HAP-1 (cell line): Measurements from ENCODE around the gene TSSK3.

Experiments
- DNase-seq, 2 experiments: peaks; one replicate each; pipeline ENCODE4 v3.0.0-alpha.2; 2016 to 2020; ENCODE audit warnings: low spot score in 2 of 2
- H3K27me3 ChIP-seq: fragments of 250-450 bp; sonication (Bioruptor Pico); 2 replicates; pipeline ENCODE4 v1.5.1; 2020; ENCODE audit warnings: low read depth, mild to moderate bottlenecking, moderate library complexity
- H3K36me3 ChIP-seq: fragments of 250-450 bp; sonication (Bioruptor Pico); replicated peaks from 2 replicates; pipeline ENCODE4 v1.5.1; 2020; ENCODE audit warnings: mild to moderate bottlenecking
- H3K4me1 ChIP-seq: fragments of 250-450 bp; sonication (Bioruptor Pico); 2 replicates; pipeline ENCODE4 v1.5.1; 2020; ENCODE audit warnings: mild to moderate bottlenecking
- H3K4me3 ChIP-seq: fragments of 250-450 bp; sonication (Bioruptor Pico); 2 replicates; pipeline ENCODE4 v1.5.1; 2020; ENCODE audit warnings: mild to moderate bottlenecking, moderate library complexity
- H3K9me3 ChIP-seq: fragments of 250-450 bp; sonication (Bioruptor Pico); 2 replicates; pipeline ENCODE4 v1.5.1; 2020; ENCODE audit warnings: mild to moderate bottlenecking, moderate library complexity
- in situ Hi-C: fragments of 300-500 bp; cut with MboI; formaldehyde crosslinking; loops from 3 replicates; pipeline ENCODE4 v1.14.3; 2020; ENCODE audit warnings: low sequenced_read_pairs, inconsistent platforms, mixed read lengths

The TSSK3 gene

DNA sequence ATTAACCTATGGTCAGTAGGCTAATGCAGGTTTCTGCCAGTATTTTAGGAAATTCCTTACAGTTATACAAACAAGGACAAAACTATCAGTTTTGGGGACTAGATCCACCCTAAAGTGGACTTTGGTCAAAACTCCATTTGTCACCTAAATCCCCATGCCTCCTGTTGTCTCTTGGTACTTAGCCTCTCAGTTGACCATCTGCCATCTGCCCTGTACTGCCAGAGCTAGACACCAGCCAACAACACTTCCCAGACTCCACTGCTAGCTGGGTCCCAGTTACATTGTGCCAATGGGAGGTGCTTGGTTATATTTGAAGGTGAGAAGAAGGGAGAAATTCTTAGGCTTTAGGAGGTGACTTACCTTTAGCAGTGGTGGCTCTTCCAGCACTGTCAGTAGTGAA lies 48.9 kb downstream of the TSSK3 start:
- Histone ChIP-seq H3K4me1 (0 out of 2 replicates have a peak, but pooled peaks cover 2% of the 10 kb centered on the region), H3K27me3 (no peaks in the 10 kb centered on the region)

GRCh38 chr1:32413507-32414185 lies 51.3 kb downstream of the TSSK3 start:
- peaks cover 4% of the 10 kb centered on the region; the same call in 1 of the 2 replicates for H3K9me3 ChIP-seq
- H3K27me3 ChIP-seq, result no peaks in the 10 kb centered on the region
- 0 out of 2 replicates have a peak, but pooled peaks cover 2% of the 10 kb centered on the region for H3K4me1 ChIP-seq
- DNase-seq, result peak; percentile 78 to 85
- H3K36me3 ChIP-seq, result no peaks in the 10 kb centered on the region
- H3K4me3 ChIP-seq, result no peak overlapping the region
- in situ Hi-C loops, result no loop called here

More for the DNA sequence above, 48.9 kb downstream of the TSSK3 start:
- H3K36me3 ChIP-seq, result no peaks in the 10 kb centered on the region
- no peak for DNase-seq
- H3K4me3 ChIP-seq, result no peak overlapping the region
- peaks cover 4% of the 10 kb centered on the region; the same call in 1 of the 2 replicates for H3K9me3 ChIP-seq
- in situ Hi-C loops, result no loop called here
